Anterior cingulate cortex (tissue), 58 donors: ENCODE results near the gene GADD45B.
"Not testable (repeated sequence)": the region's sequence is repeated elsewhere in the genome, so short reads cannot be mapped to it uniquely, and the experiment has no call there.

ENCODE experiments used
- DNase-seq, 58 donors: peaks; one replicate each; lab custom pipeline; 2025; lab: John Stamatoyannopoulos, UW

The GADD45B gene

GRCh38 chr19:2463694-2464093 is 12.2 kb upstream of the GADD45B start:
- not testable (repeated sequence) for DNase-seq

- DNase-seq = no peak
These were observed 11.5 kb upstream of the GADD45B start for GRCh38 chr19:2464389-2464788.

- no peak for DNase-seq
These were observed 7.3 kb upstream of the GADD45B start for GRCh38 chr19:2468596-2468995.

GRCh38 chr19:2469102-2469914 is 6.6 kb upstream of the GADD45B start:
- no peak for DNase-seq

- DNase-seq = not testable (repeated sequence)
These were observed 6.1 kb upstream of the GADD45B start for GRCh38 chr19:2469915-2470200.

GRCh38 chr19:2474232-2475017 is 1.5 kb upstream of the GADD45B start:
- peak in 57 of 58 donors; percentile 16 to 86 (median 68) for DNase-seq

GRCh38 chr19:2475018-2475701 is 767 bp upstream of the GADD45B start:
- peak in 25 of 58 donors; percentile 23 to 76 (median 49) for DNase-seq

- peak in 35 of 58 donors; percentile 17 to 77 (median 53) for DNase-seq
These were observed 669 bp downstream of the GADD45B start for GRCh38 chr19:2476451-2477140.

- peak in 15 of 58 donors; percentile 4 to 63 (median 38) for DNase-seq
These were observed 1.3 kb downstream of the GADD45B start for GRCh38 chr19:2477141-2477710.

GRCh38 chr19:2477732-2478191 is 1.8 kb downstream of the GADD45B start:
- peak in 9 of 58 donors; percentile 9 to 35 (median 22) for DNase-seq

- peak in 27 of 58 donors; percentile 10 to 61 (median 32) for DNase-seq
These were observed 2.4 kb downstream of the GADD45B start for GRCh38 chr19:2478278-2478755.

- DNase-seq = peak in 33 of 58 donors; percentile 5 to 61 (median 32)
These were observed 3.0 kb downstream of the GADD45B start for GRCh38 chr19:2478756-2479555.

- DNase-seq = no peak
These were observed 3.7 kb downstream of the GADD45B start for GRCh38 chr19:2479556-2480194.

GRCh38 chr19:2481466-2481865 is 5.5 kb downstream of the GADD45B start:
- no peak for DNase-seq

- DNase-seq = no peak
These were observed 6.6 kb downstream of the GADD45B start for GRCh38 chr19:2482354-2483038.

GRCh38 chr19:2483084-2483483 is 7.2 kb downstream of the GADD45B start:
- no peak for DNase-seq

- no peak for DNase-seq
These were observed 7.7 kb downstream of the GADD45B start for GRCh38 chr19:2483484-2484151.
